RKO (cell line): Measurements from ENCODE around the gene GPR17.

ENCODE experiments used
- DNase-seq: peaks from one replicate; pipeline ENCODE4 v3.0.0-alpha.2; 2016; ENCODE audit warnings: low spot score

GPR17 gene

DNA sequence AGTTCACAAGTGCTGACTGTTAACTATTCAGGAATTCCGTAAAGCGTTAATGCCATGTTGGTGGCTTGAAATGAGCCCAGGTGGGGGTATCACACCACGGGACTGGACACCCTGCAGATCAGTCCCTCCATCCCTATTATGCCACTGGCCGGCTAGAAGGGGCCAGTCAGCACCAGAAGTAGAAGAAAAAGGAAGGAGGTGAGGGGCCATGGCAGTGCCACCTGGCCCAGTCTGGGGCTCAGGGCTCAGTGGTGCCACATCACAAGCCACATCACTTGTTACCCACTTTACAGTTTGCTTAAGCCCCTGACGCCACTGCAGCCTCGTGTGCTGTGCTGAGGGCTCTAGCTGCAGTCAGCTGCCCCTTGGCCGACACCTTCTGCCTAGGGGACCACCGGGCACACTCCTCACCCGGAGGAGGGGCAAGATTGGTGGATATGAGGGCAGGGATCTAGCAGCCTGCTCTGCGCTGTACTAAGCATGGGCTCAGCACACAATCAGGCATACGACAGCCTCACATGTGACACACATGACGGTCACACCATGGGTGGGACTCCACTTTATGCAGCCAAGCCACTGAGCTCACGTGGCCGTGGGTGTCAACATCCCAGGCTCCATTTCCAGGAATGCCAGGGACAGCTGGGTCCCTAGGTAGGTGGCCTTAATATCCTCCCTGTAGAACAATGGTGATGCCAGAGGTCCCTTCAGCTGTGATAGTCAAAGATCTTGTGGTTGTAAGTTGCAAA lies 25.8 kb downstream of the GPR17 start:
- no peak for DNase-seq

DNA sequence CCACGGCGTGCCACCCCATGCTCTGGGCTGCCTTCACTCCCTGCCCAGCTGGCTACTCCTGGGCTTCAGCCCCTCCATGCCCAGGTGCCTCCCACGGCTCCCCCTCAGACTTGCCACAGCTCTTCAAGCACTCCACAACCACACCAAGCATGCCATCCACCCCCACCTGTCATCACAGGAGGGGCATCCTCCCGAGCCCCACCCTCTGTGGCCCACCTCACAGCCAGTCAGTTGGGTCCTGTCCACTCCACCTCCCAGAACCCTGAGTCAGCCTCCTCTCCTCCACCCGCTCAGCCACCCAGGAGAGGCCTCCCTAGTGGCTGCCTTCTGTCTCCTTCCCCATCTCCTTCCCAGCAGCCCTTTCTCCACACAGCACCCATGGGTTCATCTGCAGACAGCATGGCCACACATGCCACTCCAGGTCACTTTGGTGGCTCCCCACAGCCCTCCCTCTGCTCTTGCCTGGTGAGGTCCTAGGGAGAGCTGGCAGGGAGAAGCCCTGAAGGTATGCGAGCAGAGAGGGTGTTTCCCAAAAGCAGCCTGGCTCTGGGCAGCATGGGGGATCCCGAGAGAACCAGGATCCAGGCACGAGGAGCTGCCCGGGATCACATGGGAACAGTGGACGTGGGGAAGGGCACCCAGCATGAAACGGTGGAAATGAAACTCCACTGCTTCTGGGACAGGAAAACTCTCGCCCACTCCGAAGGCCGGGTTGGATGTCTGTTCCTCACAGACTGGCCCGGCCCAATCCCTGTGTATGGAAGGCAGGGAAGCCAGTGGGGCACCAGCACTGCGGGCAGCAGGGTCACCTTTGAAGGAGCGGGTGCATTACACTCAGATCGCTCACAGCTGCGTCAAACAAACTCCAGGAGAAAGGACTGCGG lies 26.6 kb downstream of the GPR17 start:
- no peak for DNase-seq

DNA sequence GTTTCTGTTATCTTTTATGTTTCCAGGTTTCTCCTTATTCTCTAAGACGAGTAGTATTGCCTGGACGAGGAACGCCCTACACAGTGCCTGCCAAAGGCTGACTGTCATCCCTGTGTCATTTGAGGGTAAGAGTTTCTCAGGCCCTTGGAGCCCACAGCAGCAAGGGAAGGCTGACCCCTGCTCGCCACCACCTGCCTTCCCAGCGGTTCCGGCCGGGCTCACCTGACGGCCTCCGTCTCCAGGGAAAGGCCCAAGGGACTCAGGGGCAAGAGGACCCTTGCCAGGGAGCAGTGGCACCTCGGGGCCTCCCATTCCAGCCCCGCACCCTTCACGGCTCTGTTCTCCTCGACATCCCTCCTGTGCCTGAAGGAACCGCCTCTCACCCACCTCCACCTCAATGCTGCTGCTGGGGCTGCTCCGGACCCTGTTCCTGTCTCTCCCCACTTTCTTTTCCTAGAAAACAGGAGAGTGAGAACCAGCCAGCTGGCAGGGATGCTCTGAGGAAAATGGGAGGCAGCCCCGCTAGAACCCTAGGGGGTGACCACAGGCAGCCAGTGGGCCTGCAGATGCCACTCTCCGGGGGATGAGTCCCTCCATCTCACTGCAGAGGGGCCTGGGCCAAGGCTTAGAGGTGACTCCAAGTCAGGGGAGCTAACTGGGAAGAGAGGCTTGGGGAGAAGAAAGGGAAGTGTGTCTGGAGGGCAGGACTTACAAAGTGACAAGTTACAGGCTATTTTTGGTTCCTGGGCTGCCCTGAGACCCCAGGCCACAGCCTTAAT lies 27.5 kb downstream of the GPR17 start:
- DNase-seq, result no peak

DNA sequence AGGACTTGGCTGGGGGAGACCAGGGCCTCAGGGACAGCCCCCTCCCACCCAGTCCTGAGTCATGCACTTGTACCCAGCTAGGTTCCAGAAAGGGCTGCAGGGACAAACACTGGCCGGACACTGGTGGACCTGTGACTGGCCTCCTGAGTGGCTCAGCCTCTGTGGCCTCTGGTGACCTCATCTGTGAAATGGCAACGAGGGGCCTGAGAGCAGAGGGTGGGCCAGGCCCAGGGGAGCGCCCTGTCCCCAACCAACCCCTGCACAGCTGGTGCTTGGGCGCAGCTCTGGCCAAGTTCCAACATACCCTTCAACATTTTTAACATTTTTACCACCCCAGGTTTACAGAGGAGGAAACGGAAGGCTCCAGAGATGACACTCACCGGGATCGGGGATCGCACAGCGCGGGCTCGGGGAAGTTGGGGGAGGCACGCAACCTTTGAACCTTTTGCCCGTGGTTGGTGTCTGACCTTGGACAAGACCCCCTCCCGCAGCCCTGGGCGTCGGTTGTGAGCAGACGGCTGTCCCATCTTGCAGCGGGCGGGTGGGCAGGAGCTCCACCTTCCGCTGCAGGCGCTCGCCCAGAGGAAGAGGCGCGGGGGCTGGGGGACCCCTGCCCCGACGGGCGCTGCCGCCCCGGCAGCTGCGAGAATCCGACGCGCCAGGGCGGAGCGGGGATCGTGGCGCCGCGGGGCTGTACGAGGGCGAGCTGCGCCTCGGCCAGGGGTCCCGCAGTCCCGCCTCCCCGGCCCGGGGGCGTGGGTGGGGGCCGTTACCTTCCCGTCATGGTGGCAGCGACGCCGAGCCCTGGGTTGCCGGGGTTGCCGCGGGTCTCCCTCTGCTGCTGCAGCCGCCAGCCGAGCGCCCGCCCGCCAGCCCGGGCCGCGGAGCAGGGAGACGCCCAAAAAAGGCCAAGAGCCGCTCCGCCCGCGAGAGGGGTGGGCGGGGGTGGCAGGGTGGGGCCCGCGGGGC lies 28.6 kb downstream of the GPR17 start:
- DNase-seq, result no peak

GRCh38 chr2:127675331-127676261 lies 29.6 kb downstream of the GPR17 start, which contains the start of gene LIMS2:
Gene LIMS2, minus strand, starts transcription at chr2:127675530. Its CDS starts 506 bp downstream, at chr2:127675024.
- no peak for DNase-seq

DNA sequence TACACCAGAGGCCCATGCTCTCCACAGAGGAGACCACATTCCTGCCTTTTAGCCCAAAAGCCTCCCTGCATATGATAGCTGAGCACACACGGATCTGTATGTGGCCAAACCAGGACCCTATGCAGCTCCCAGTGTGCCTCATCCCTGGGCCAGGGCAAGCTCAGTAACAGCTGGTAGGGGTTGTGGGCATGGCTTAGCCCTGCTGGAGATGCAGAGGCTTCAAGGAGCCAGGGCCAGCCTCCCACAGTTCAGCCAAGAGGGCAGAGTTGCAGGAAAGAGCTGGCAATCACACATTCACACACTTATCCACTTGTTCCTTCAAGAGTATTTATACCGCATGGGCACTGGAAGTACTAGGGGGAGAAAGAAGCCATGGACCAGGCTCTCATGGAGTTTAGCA lies 31.0 kb downstream of the GPR17 start:
- DNase-seq, result no peak

- DNase-seq, result no peak
Measured at GRCh38 chr2:127678531-127678930, 32.6 kb downstream of the GPR17 start.

GRCh38 chr2:127678991-127679390 lies 33.0 kb downstream of the GPR17 start:
- DNase-seq, result no peak

DNA sequence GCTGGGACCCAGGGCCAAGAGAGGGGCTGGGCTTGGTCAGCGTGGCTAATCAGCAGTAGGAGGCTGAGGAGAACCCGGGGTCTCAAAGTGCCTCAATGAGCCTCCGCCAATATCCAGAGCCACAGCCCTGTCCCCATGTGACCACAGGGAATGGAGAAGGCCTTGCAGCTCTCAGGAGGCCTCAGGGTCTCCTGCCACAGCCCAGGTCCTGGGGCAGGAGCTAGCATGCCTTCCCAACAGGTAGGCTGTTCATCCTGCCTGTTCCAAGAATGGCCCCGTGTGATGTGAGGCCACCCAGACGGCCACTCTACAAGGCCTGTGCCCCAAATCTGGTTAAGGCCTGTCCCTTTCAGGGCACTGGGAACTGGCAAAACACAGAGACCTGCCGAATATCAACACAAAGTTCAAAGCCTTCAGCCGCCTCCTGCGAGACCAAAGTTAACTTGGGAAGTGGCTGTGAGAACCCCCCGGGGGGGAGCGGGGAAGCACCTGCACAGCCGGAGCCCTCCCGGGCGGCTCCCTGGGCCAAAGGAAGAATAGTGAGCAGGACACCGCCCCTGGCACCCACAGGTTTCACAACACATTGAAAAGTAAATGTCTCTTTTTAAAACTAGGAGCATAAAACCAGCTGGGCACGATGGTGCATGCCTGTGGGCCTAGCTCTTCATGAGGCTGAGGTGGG lies 33.9 kb downstream of the GPR17 start:
- no peak for DNase-seq

GRCh38 chr2:127680706-127681287 lies 34.8 kb downstream of the GPR17 start:
- DNase-seq, result no peak

- no peak for DNase-seq
Measured at GRCh38 chr2:127681288-127681804, 35.4 kb downstream of the GPR17 start.

DNA sequence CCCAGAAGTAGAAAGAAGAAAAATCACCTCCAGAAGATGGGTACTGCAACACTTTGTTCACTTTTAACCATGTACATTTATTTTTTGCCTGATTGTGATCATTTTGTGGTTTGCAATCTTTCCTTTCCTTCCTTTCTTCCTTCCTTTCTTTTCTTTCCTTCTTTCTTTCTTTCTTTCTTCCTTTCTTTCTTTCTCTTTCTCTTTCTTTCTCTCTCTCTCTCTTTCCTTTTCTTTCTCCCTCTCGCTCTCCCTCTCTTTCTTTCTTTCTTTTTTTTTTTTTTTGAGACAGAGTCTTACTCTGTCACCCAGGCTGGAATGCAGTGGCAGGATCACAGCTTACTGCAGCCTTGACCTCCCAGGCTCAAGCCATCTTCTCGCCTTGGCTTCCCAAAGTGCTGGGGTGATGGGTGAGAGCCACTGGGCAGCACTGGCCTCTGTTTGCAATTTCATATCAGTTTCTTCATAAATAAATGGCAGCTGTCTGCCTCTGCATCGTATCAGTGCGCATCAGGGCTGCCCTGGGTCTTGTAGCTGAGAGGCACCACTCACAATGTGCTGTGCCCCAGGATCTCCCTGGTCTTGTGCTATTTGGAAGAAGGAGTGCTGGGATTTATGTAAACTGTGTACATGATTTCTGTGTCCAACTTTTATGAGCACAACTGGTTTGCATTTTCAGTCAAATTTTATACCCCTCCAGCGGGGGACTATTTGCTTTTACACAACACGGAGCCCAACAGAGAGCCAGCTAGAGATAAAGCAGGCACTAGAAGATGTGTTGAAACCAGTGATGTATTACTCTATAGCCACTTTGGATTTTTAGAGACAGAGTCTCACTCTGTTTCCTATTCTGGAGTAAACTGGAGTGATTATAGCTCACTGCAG lies 36.3 kb downstream of the GPR17 start:
- no peak for DNase-seq

GRCh38 chr2:127683056-127683455 lies 37.1 kb downstream of the GPR17 start:
- no peak for DNase-seq

DNA sequence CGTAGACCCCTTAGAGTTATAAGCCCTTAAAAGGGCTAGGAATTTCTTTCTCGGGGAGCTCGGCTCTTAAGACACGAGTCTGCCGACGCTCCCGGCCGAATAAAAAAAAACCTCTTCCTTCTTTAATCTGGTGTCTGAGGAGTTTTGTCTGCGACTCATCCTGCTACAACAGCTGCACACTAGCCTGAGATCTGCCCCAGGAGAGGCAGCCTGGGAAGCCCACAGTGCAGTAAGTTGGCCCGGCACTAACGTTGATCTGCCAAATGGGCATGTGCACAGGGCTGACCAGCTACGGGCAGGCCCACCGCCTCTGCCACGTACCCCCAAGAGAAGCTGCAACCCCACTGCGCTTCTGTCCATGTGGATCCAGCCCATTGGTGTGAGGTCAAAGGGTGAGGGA lies 37.8 kb downstream of the GPR17 start:
- no peak for DNase-seq

DNA sequence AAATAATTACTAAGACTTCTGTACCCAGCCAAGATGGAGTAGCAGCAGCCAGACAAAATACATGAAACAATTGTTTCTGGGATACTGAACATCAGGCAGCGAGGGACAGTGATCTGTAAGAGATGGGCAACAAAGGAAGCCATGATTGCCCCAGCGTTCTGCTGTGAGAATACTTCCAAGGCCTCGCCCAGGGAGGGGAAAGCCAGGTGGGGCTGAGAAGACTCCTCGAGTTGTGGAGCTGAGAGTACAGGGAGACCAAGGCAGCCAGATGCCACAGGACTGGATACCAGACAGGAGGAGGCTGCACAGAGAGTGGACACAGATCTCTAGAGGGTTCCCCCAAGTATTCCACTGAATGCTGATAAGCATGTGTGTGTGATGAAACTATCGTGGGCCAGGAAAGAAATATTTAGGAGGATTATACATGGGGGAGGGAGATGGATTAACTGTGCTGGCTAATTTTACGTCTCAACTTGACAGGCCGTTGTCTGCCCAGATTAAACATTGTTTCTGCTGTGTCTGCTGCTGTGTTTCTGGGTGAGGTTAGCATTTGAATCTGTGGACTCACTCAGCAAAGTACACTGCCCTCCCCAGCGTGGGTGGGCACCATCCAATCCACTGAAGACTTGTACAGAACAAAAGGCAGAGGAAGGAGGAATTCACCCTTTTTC lies 39.6 kb downstream of the GPR17 start:
- DNase-seq, result no peak

DNA sequence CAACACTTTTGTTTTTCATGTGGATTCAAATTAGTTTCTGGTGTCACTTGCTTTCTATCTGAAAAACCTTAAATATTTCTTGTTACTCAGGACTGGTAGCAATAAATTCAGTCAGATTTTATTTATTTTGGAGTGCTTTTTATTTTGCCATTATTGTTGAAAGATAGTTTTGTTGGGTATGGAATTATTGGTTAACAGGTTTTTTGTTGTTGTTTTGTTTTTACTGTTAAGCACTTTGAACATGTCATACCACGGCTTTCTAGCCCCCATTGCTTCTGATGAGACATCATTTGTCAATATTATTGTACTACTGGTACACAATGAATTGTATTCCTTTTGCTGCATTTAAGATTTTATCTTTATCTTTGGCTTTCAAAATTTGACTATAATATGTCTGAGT lies 42.5 kb downstream of the GPR17 start:
- no peak for DNase-seq

DNA sequence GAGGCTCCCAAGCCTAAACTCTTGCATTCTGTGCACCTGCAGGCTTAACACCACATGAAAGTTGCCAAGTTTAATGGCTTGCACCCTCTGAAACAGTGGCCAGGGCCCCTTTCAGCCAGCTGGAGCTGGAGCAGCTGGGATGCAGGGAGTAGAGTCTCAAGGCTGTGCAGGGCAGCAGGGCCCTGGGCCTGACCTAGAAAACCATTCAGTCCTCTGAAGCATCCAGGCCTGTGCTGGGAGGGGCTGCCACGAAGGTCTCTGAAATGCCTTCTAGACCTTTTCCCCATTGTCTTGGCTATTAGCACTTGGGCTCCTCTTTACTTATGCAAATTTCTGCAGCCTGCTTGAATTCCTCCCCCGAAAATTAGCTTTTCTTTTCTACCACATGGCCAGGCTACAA lies 44.7 kb downstream of the GPR17 start:
- DNase-seq, result no peak
